Muscle of arm (tissue), 12 donors: Measurements from ENCODE around the gene ABCC6. TPM values are rescaled to one million over a fixed set of nuclear protein-coding genes. Genes with fewer than 3 reads are reported as not detected.
"Not testable (repeated sequence)": the region's sequence is repeated elsewhere in the genome, so short reads cannot be mapped to it uniquely, and the experiment has no call there.

ENCODE experiments used
- DNase-seq: peaks from one replicate; pipeline ENCODE4 v3.0.0-alpha.2; 2013
- polyA plus RNA-seq, 12 donors: library from polyadenylated mRNA; unstranded; fragments of 120-200 nt; gene quantifications; one replicate each; pipeline ENCODE4 v1.2.1, GENCODE V29; 2013; ENCODE audit not compliant: insufficient read length in 12 of 12

ABCC6 gene
- polyA plus RNA-seq, 12 donors, result 0.60 to 11.3 (median 1.5) TPM; not detected in 1

DNA sequence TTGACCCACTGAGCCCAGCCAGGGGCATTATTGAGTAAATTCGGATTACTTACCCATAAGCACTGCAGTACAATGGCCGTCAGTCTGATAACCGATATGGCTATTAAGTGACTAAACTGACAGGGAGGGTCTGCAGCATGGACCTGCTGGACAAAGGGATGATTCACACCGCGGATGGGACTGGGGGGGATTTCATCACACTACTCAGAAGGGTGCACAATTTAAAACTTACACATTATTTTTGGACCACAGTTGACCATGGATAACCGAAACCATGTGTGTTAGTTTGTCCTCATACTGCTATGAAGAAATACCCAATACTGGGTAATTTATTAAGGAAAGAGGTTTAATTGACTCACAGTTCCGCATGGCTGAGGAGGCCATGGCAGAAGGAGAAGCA lies 106.5 kb downstream of the ABCC6 start:
- no peak for DNase-seq

DNA sequence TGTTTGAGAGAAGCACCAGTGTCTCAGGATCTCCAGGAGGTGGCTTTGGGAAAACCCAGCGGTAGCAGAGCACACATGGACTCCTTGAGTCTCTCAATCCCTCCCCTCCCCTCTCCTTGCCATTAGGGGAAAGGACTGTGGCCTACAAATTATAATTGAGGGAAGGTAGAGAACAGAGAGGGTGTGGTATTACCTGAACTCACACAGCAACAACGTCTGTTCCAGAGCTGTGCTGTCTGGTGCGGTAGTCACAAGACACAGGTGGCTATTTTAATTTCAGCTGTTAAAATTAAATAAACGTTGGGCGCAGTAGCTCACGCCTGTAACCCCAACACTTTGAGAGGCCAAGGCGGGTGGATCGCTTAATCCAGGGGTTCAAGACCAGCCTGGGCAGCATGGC lies 110.2 kb downstream of the ABCC6 start:
- DNase-seq, result no peak

DNA sequence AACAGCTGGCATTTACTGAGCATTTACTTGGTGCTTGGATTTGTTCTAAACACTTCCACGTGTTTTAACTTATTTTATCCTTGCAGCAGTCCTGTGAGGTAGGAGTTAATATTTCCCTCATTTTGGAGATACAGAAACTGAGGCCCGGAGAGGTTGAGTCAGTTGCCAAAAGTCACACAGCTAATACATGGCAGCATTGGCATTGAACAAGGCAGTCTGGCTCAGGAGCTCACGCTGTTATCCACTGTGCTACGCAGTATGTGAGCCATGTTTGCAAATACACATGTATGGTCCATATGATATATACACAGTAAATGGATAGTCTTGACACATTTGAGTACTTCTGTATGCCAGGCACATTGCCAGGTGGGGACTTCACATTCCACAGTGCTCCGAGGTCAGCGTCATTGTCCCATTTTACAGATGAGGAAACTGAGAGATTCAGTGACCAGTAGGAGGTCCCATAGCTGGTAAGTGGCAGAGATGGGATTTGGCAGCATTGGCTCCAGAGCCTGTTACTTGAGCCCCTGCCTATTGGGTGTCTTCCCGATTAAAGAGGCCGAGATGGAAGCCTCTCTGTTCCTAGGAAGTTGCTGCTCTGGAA lies 110.7 kb downstream of the ABCC6 start:
- DNase-seq, result no peak

DNA sequence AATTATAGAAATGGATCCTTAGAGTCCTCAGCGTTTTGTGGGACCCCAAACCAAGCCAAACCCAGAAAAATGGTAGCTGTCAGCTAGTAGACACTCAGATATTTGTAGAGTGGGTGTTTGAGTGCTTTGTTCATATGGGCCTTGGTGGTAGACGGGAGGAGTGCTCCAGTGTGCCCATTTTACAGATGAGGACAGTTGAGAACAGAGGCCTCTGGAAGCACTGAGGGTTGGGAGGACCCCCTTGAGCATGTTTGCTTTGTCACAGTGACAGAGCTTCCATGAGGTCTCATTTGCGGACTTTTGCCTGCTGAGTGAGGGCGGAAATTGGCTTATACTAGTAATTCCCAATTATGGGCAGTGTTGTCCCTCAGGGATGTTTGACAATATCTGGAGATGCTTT lies 111.7 kb downstream of the ABCC6 start:
- no peak for DNase-seq

DNA sequence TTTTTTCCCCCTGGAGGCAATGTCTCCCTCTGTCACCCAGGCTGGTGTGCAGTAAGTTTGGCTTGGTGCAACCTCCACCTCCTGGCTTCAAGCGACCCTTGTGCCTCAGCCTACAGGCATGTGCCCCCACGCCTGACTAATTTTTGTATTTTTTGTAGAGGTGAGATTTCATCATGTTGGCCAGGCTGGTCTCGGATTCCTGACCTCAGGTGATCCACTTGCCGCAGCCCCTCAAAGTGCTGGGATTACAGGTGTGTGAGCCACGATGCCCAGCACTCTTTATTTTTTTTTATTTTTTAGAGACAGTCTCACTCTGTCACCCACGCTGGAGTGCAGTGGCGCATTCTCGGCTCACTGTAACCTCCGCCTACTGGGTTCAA lies 113.2 kb downstream of the ABCC6 start:
- DNase-seq, result no peak

DNA sequence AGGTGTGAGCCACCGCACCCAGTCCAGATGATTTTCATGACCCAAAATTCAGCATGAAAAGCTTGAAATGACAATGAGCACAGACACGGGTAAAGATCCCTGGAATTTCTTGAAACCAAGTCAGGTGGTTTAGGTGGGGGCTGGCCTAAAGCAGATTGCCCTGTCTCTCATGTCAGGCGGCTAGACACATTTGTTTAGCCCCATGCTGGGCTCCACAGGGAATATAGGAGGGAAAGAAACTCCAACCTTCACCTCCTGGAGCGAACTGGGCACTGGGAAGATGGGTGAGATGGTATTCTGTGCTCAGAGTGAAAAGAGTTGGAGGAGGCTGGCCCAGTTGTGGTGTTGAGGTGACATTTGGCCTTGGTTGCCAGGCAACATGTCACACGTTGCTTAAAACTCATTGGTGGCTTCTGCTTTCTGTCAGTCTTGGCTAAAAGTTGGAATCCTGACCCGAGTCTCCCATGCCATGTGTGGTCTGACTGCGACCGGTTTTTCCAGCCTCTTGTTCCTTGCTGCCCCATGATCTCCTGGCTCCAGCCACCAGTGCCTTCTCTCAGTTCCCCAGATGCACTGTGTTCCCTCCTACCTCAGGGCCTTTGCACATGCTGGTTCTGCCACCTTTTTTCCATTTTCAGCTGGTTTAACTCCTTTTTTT lies 113.7 kb downstream of the ABCC6 start:
- no peak for DNase-seq

GRCh38 chr16:16108759-16109158 lies 114.5 kb downstream of the ABCC6 start:
- DNase-seq, result no peak

GRCh38 chr16:16107839-16108238 lies 115.5 kb downstream of the ABCC6 start:
- no peak for DNase-seq

GRCh38 chr16:16106466-16106865 lies 116.8 kb downstream of the ABCC6 start:
- no peak for DNase-seq

DNA sequence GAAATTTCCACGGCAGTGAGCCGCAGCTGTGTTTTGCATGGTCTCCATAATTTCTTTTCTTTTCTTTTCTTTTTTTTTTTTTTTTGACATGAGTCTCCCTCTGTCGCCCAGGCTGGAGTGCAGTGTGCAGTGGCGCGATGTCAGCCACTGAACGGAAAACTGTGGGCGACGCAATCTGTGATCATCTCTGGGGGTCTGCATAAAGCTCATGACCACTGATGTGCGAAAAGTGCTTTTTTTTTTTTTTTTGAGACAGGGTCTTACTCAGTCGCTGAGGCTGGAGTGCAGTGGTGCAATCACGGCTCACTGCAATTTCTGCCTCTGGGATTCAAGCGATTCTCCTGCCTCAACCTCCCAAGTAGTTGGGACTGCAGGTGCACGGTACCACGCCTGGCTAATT lies 117.6 kb downstream of the ABCC6 start:
- no peak for DNase-seq

DNA sequence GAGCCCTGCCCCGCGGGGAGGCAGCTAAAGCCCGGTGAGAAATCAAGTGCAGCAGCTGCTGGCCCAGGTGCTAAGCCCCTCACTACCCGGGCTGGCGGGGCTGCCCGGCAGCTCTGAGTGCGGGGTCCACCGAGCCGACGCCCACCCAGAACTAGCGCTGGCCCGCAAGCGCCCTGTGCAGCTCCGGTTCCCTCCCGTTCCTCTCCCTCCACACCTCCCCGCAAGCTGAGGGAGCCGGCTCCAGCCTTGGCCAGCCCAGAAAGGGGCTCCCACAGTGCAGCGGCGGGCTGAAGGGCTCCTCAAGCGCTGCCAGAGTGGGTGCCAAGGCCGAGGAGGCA lies 118.5 kb downstream of the ABCC6 start:
- DNase-seq, result not testable (repeated sequence)

- not testable (repeated sequence) for DNase-seq
Measured at GRCh38 chr16:16104132-16104803, 119.0 kb downstream of the ABCC6 start.

DNA sequence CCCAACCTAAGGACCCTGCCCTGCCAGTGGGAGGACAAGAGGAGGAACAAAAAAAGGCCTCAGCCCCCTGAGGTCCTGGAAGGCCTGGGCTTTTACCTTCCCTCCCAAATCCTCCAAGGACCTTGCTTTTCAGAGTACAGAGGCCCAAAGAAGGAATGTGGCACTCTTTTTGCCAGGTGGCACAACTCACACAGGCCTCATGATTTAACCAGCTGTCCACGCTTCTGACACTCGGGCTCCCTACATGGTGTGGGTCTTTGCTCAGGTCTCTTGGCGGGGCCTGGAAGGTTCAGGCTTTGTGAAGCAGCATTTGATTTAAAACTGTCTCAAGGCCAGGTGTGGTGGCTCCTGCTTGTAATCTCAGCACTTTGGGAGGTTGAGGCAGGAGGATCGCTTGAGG lies 120.6 kb downstream of the ABCC6 start:
- DNase-seq, result no peak

- DNase-seq, result no peak
Measured at GRCh38 chr16:16101585-16101984, 121.7 kb downstream of the ABCC6 start.

GRCh38 chr16:16100631-16101030 lies 122.7 kb downstream of the ABCC6 start:
- no peak for DNase-seq

GRCh38 chr16:16099320-16099719 lies 124.0 kb downstream of the ABCC6 start:
- no peak for DNase-seq

Other genes with a start within 250 kb of the ABCC6 start
- 10 to 100 TPM in 10 of 12 donors, 1 to 10 TPM in 1, not detected in 1; 5.2 to 38.7 (median 23.1) TPM for gene NOMO3, start 9.0 kb upstream of the ABCC6 start, polyA plus RNA-seq
- 10 to 100 TPM in 5 of 12 donors, 1 to 10 TPM in 5, not detected in 2; 7.0 to 19.9 (median 9.9) TPM for gene NPIPA7, start 155.6 kb upstream of the ABCC6 start, polyA plus RNA-seq